C4-2B (cell line): ENCODE measurements around the gene UCHL5.

Experiments
- CTCF ChIP-seq: fragments of 450-650 bp; conservative IDR thresholded peaks from 2 replicates; pipeline ENCODE4 v1.5.1; 2017; ENCODE audit warnings: mild to moderate bottlenecking
- ZFX ChIP-seq: fragments of 450-650 bp; IDR thresholded peaks from 2 replicates; pipeline ENCODE4 v1.6.1; 2017

DNA sequence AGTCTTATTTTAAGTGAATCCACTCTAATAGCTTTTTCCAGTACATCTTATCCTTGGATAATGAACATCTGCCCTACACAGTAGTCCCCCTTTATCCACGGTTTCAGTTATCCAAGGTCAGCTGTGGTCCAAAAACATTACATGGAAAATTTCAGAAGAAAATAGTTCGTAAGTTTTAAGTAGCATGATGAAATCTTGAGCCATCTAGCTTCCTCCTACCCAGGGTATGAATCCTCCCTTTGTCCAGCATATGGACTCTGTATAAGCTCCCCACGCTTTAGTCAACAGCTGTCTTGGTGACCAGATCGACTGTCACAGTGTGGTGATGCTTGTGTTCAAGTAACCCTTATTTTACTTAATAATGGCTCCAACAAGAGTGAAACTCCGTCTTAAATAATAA, 43.5 kb upstream of the UCHL5 start:
- TF ChIP-seq CTCF: no peak
- TF ChIP-seq ZFX: no peak
